Hematopoietic multipotent progenitor cell treated with erythropoietin and hydrocortisone succinate and interleukin-3 and kit ligand, for 6 days (in vitro differentiated cells): ENCODE data around the gene CACNA1I.
A peak's percentile ranks its signal among the peaks of the same experiment; 100 is the strongest.

Source experiments
- DNase-seq: peaks from one replicate; pipeline ENCODE4 v3.0.0-alpha.2; 2015

The CACNA1I gene

DNA sequence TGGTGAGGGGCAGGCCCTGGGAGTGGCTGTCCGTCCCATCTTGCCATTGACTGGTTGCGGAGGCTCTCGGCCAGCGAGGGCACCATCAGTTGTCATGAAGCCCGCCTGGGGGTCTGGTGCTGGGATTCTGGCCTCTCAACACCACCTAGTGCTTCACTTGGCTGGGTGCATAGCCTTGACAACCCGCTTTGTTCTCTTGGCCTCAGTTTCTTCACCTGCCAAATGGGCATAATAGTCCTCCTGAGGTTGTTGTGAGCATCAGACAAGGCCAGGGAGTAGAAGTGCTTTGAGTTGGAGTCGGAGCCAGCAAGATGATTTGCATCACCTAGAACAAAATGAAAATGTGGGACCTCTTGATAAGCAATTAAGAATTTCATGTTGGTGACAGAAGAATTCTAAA is 1.5 kb upstream of the CACNA1I start:
- DNase-seq, result no peak

GRCh38 chr22:39570226-39570625 is 327 bp upstream of the CACNA1I start:
- DNase-seq, result no peak

- DNase-seq, result no peak
Observed at GRCh38 chr22:39571538-39571937, 985 bp downstream of the CACNA1I start.

- no peak for DNase-seq
Observed at GRCh38 chr22:39574779-39575551, 4.4 kb downstream of the CACNA1I start.

GRCh38 chr22:39575552-39575825 is 4.9 kb downstream of the CACNA1I start:
- DNase-seq, result no peak

GRCh38 chr22:39576027-39576426 is 5.5 kb downstream of the CACNA1I start:
- no peak for DNase-seq

GRCh38 chr22:39577366-39577765 is 6.8 kb downstream of the CACNA1I start:
- DNase-seq, result no peak

DNA sequence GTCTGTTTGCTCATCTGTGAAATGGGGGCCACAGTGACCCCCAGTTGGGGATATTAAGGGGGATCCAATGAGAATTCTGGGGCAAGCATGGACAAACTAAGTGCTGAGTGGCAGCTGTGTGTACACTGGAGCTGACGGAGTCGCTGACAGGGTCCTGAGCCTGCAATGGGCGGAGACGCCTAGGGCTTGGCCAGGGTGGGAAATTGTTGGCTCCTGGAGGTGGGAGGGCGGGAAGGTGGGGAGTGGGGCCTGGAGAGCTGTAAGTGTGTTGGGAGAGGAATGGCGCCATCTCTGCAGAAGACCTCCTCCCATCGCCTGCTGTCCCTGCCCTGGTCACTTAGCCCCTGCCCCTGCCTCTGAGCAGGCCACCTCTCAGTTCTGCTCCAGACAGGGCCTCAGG is 7.3 kb downstream of the CACNA1I start:
- DNase-seq, result no peak

- DNase-seq, result no peak
Observed at GRCh38 chr22:39580006-39580441, 9.5 kb downstream of the CACNA1I start.

DNA sequence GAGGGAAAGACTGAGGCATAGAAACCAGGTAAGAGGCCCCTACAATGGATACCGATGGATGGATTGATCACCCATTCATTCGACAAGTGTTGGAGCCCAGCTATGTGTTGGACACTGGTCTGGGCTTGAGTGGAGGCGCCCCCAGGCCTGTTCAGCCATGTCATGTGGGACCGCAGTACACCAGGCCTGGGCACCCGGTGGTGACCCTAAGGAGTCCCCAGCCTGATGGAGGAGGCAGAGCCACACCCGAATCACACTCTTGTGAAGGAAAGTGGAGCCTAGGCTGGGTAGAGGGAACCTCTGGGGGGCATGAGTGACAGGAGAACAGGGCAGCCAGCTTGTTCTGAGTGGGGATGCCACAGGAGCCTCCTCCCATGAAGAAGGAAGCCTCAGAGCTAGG is 10.2 kb downstream of the CACNA1I start:
- DNase-seq, result no peak

GRCh38 chr22:39581303-39581702 is 10.8 kb downstream of the CACNA1I start:
- DNase-seq, result no peak

GRCh38 chr22:39583066-39583667 is 12.6 kb downstream of the CACNA1I start:
- no peak for DNase-seq

GRCh38 chr22:39589875-39590274 is 19.3 kb downstream of the CACNA1I start:
- no peak for DNase-seq

DNA sequence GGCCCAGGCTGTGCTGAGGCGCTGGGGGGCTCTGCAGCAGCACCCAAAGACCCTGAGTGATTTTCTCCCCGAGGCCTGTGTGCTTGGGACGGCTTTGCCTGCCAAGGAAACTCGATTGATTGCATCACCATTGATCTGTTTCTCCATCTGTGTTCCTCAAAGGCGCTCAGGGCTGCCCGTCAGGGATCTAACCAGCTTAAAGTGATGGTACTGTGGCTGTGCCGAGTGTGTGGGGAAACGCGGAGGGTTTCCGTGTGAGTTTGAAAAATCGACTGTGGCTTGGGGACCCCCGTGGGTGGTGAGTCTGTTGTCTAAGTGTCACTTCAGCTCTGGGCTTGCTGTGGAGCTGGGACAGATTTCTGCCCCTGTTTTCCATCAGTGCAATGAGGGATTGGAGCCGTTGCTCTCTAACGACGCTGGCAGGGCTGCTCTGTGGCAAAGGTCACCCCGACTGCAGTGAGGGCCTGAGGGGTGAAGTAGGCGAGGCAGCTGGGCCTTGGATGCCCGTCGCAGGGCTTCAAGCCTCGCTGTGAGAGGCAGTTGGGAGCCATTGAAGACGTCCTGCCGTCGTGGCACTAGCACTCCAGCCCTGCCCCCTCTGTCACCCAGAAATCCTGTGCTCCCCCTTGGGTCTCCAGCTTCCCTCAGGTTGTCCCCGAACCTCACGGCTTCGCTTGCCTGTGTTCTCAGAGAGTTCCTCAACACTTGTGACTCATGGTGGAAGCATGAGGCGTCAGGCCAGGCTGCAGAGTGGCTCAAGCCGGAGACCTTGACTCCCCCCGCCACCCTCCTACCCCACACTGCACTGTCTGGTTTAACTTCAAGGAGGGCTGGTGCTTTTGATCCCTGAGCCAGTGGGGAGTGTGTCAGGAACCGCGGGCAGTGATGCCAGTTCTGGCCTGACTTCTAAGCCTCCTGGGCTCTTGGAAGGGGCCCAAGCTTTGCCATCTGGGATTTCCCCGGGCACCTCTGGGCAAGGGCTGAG is 21.8 kb downstream of the CACNA1I start:
- DNase-seq, result no peak

- no peak for DNase-seq
Observed at GRCh38 chr22:39593066-39593930, 22.7 kb downstream of the CACNA1I start.

DNA sequence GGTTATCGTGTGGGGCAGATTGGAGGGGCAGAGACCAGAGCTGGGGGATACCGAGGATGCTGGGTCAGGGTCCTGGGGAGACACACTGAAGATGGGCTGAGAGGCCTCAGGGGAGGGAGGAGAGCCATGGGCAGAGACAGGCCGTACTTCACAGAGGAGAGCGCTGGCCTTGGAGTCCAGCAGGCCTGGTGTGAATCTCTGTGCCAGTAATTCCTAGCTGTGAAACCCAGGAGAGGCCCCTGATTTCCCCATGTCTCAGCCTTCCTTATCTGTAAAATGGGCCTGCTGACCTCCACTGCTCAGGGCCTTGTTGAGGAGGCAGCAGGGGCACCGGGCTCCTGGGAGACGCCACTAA is 23.4 kb downstream of the CACNA1I start:
- DNase-seq, result no peak

GRCh38 chr22:39594411-39594810 is 23.9 kb downstream of the CACNA1I start:
- no peak for DNase-seq

- no peak for DNase-seq
Observed at GRCh38 chr22:39595622-39596172, 25.1 kb downstream of the CACNA1I start.

- no peak for DNase-seq
Observed at GRCh38 chr22:39596601-39597000, 26.0 kb downstream of the CACNA1I start.

GRCh38 chr22:39597236-39597869 is 26.8 kb downstream of the CACNA1I start:
- no peak for DNase-seq

DNA sequence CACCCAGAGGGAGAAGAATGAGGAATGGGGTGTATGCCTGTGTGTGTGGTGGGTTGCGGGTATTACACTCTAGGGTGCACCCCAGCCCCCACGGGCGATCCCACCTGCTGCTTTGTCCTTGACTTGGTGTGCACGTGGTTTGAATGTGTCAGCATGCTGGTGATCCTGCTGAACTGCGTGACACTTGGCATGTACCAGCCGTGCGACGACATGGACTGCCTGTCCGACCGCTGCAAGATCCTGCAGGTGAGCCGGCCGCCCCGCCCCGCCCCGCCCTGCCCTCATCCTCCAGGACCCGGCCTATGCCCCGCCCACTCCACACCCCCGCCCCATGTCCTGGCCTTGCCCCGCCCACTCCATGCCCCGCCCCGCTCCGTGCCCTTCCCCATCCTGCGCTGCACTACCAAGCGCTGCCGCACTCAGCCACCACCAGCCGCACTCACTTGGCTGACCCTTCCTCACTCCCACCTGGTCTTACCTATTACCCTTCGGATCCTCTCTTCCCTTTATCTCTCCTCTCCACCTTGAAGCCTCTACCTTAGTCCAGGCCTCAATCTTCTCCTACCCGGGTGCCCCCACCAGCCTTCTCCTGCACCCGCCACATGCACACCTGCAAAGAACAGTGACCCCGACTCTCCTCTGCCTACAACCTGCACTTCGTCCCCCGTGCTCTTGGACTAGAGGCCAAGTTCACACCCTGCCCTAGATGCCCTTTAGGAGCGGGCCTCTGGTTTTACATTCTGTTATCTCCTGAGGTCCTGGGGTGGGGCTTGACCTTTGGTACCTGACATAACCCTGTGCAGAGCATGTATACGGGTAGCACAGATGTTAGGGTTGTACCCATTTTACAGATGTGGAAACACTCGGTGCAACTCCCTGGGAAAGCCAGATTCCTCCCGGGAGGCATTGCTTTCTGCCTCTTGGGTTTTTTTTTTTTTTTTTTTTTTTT is 27.7 kb downstream of the CACNA1I start:
- DNase-seq, result peak; percentile 78
